SU-DHL-6 (cell line): ENCODE measurements around the gene NRN1L.
"Not testable (repeated sequence)": the region's sequence is repeated elsewhere in the genome, so short reads cannot be mapped to it uniquely, and the experiment has no call there.

Experiments
- H2AFZ ChIP-seq: fragments of 200-600 bp; sonication (generic); 2 replicates; pipeline ENCODE4 v1.6.1; 2014; ENCODE audit warnings: low read depth, mild to moderate bottlenecking, moderate library complexity, mixed read lengths, antibody characterized with exemption, low read length; ENCODE audit not compliant: severe bottlenecking
- H3F3A ChIP-seq: fragments of 200-600 bp; shearing (Covaris generic); 2 replicates; pipeline ENCODE4 v1.6.0; 2016; ENCODE audit warnings: antibody characterized with exemption, mild to moderate bottlenecking; ENCODE audit not compliant: insufficient read depth
- H3K27ac ChIP-seq: fragments of 200-600 bp; sonication (generic); 2 replicates; pipeline ENCODE4 v1.5.1; 2016; ENCODE audit warnings: low read depth, mild to moderate bottlenecking, low read length, moderate library complexity, mixed read lengths
- H3K27me3 ChIP-seq: fragments of 200-600 bp; sonication (generic), shearing (Covaris generic); 2 replicates; pipeline ENCODE4 v1.6.0; 2014; ENCODE audit warnings: mild to moderate bottlenecking, low read length
- H3K36me3 ChIP-seq: fragments of 200-600 bp; sonication (generic); 2 replicates; pipeline ENCODE4 v1.6.1; 2014; ENCODE audit warnings: mild to moderate bottlenecking, low read length, mixed read lengths
- H3K4me2 ChIP-seq: fragments of 300-600, 200-600 bp; shearing (Covaris generic), sonication (generic); 2 replicates; pipeline ENCODE4 v1.6.0; 2014; ENCODE audit warnings: low read length, low read depth, mild to moderate bottlenecking; ENCODE audit not compliant: poor library complexity, severe bottlenecking
- H3K4me3 ChIP-seq: fragments of 200-600 bp; sonication (generic); 2 replicates; pipeline ENCODE4 v1.5.1; 2014; ENCODE audit warnings: antibody characterized with exemption, low read length, mild to moderate bottlenecking, mixed read lengths; ENCODE audit not compliant: insufficient read depth, poor library complexity, severe bottlenecking
- H3K79me2 ChIP-seq: fragments of 200-600 bp; sonication (generic); 2 replicates; pipeline ENCODE4 v1.6.1; 2014; ENCODE audit warnings: mild to moderate bottlenecking, low read length, moderate library complexity; ENCODE audit not compliant: insufficient read depth
- H3K9ac ChIP-seq: fragments of 200-600 bp; sonication (generic); 2 replicates; pipeline ENCODE4 v1.7.0; 2014; ENCODE audit warnings: mild to moderate bottlenecking, low read length
- H3K9me2 ChIP-seq: fragments of 200-600 bp; sonication (generic); replicated peaks from 2 replicates; pipeline ENCODE4 v1.6.1; 2014; ENCODE audit warnings: low read length; ENCODE audit not compliant: insufficient read depth
- H3K9me3 ChIP-seq: fragments of 200-600 bp; sonication (generic); 2 replicates; pipeline ENCODE4 v1.6.1; 2014; ENCODE audit warnings: low read length, mixed read lengths; ENCODE audit not compliant: insufficient read depth
- H4K20me1 ChIP-seq: fragments of 200-600 bp; sonication (generic); 2 replicates; pipeline ENCODE4 v1.6.1; 2014; ENCODE audit warnings: low read depth, mild to moderate bottlenecking, antibody characterized with exemption, low read length, moderate library complexity, mixed read lengths
- CTCF ChIP-seq: fragments of 200-600 bp; sonication (generic); IDR thresholded peaks from one replicate; pipeline ENCODE4 v1.5.1; 2017; ENCODE audit warnings: antibody characterized with exemption, mild to moderate bottlenecking, low read length, moderate library complexity; ENCODE audit not compliant: insufficient read depth, poor library complexity, severe bottlenecking
- EZH2phosphoT487 ChIP-seq: fragments of 200-600 bp; sonication (generic), shearing (Covaris generic); conservative IDR thresholded peaks from 2 replicates; pipeline ENCODE4 v1.6.1; 2018; ENCODE audit warnings: mild to moderate bottlenecking, antibody characterized with exemption, low read length, moderate library complexity, mixed read lengths

NRN1L gene

GRCh38 chr16:67884684-67885083 is at the start of gene NRN1L:
TSS of gene NRN1L (plus strand) at chr16:67884885. CDS start at chr16:67884904, 19 bp downstream.
- Histone ChIP-seq H4K20me1 (no peaks in the 10 kb centered on the region), H3K36me3 (no peaks in the 10 kb centered on the region), H3K4me3 (no peak within 1 kb of the TSS), H2AFZ (no peak within 1 kb of the TSS), H3K79me2 (no peaks in the 10 kb centered on the region), H3K9me2 (no peaks in the 10 kb centered on the region), H3K4me2 (no peak within 1 kb of the TSS), H3K9me3 (no peaks in the 10 kb centered on the region), H3F3A (no peaks in the 10 kb centered on the region; the same call in 1 of the 2 replicates), H3K9ac (no peak within 1 kb of the TSS), H3K27ac (no peak within 1 kb of the TSS), H3K27me3 (no peaks in the 10 kb centered on the region)
- TF ChIP-seq EZH2phosphoT487: no peak
- TF ChIP-seq CTCF: no peak

- not testable (repeated sequence) for H2AFZ ChIP-seq, H3K9me2 ChIP-seq, H3K36me3 ChIP-seq, H4K20me1 ChIP-seq, H3K9ac ChIP-seq, H3K4me3 ChIP-seq, H3K4me2 ChIP-seq, H3K9me3 ChIP-seq, H3K79me2 ChIP-seq, H3F3A ChIP-seq, H3K27me3 ChIP-seq, H3K27ac ChIP-seq
These were observed 47.5 kb upstream of the NRN1L start for GRCh38 chr16:67837190-67837589.

GRCh38 chr16:67837811-67838210 is 46.9 kb upstream of the NRN1L start:
- no peak for TF ChIP-seq CTCF
- TF ChIP-seq EZH2phosphoT487: no peak
- no peaks in the 10 kb centered on the region for H3F3A ChIP-seq
- H3K36me3 ChIP-seq: no peaks in the 10 kb centered on the region
- no peaks in the 10 kb centered on the region for H3K9me3 ChIP-seq
- no peaks in the 10 kb centered on the region for H3K9me2 ChIP-seq
- H3K27ac ChIP-seq: no peak overlapping the region
- no peak overlapping the region for H3K4me3 ChIP-seq
- no peak overlapping the region for H2AFZ ChIP-seq
- H3K27me3 ChIP-seq: no peaks in the 10 kb centered on the region
- no peak overlapping the region for H3K4me2 ChIP-seq
- H3K9ac ChIP-seq: no peak overlapping the region
- H4K20me1 ChIP-seq: no peaks in the 10 kb centered on the region
- peaks cover 8% of the 10 kb centered on the region; the same call in 1 of the 2 replicates for H3K79me2 ChIP-seq

- Histone ChIP-seq H3K4me2 (peak overlapping the region; percentile 85), H3K79me2 (peaks cover 27% of the 10 kb centered on the region), H3K9ac (peak overlapping the region; percentile 96), H3K27ac (peak overlapping the region; percentile 92; the same call in 1 of the 2 replicates), H3F3A (peaks cover 21% of the 10 kb centered on the region), H3K36me3 (no peaks in the 10 kb centered on the region), H4K20me1 (no peaks in the 10 kb centered on the region), H3K27me3 (no peaks in the 10 kb centered on the region), H2AFZ (peak overlapping the region; percentile 99), H3K9me3 (no peaks in the 10 kb centered on the region), H3K9me2 (no peaks in the 10 kb centered on the region), H3K4me3 (peak overlapping the region; percentile 85)
- TF ChIP-seq CTCF (no peak), EZH2phosphoT487 (no peak)
These were observed 43.4 kb upstream of the NRN1L start for GRCh38 chr16:67841198-67841815.
